ENCODE measurements around the gene BRD3OS.

Gene BRD3OS

GRCh38 chr9:134010310-134011173 is 14.7 kb upstream of the BRD3OS start:
- Histone ChIP-seq H3K27ac (ENCODE audit: low read length) (no peak overlapping the region), H3K79me2 (ENCODE audit: insufficient read depth, low read length) (no peaks in the 10 kb centered on the region), H3K9ac (ENCODE audit: low read depth, low read length) (no peak overlapping the region), H4K20me1 (ENCODE audit: insufficient read depth, low read length) (no peaks in the 10 kb centered on the region), H3K4me3 (ENCODE audit: low read depth in 1 of 2, low read length in 2 of 2) (no peak overlapping the region), H2AFZ (ENCODE audit: low read depth, low read length) (no peak overlapping the region), H3K4me1 (ENCODE audit: insufficient read depth, low read length) (no peaks in the 10 kb centered on the region), H3K36me3 (ENCODE audit: insufficient read depth, low read length) (no peaks in the 10 kb centered on the region), H3K27me3 (ENCODE audit: insufficient read depth, low read length, poor library complexity) (no peaks in the 10 kb centered on the region), H3K4me2 (ENCODE audit: insufficient read depth, low read length) (no peak overlapping the region), H3K9me3 (ENCODE audit: insufficient read depth, low read length, severe bottlenecking) (peaks cover 12% of the 10 kb centered on the region)
- TF ChIP-seq CTCF (IDR thresholded peaks at IDR 0.05; ENCODE audit: borderline replicate concordance, extremely low read depth, low read length, poor library complexity, severe bottlenecking) = no peak
- no peak for TF ChIP-seq EZH2 (IDR thresholded peaks at IDR 0.05; ENCODE audit: borderline replicate concordance, low read depth, low read length, severe bottlenecking)
- ATAC-seq (ENCODE audit: insufficient read depth, low read depth) (no peak), DNase-seq (no peak)

DNA sequence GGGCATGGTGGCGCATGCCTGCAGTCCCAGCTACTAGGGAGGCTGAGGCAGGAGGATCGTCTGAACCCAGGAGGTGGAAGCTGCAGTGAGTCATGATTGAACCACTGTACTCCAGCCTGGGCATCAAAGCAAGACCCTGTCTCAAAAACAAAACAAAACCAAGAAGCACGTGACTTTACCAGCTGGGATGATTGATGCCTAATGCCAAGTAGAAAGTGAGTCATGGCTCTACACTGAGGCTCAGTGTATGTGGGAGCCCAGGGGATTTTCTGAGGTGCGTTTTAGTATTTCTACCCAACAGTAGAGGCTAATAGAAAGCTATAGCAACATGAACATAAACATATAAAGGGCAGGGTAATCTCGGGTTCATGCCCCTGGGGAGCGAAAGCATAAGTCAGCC is 13.9 kb upstream of the BRD3OS start:
- Histone ChIP-seq H3K27me3 (ENCODE audit: insufficient read depth, low read length, poor library complexity) (no peaks in the 10 kb centered on the region), H2AFZ (ENCODE audit: low read depth, low read length) (no peak overlapping the region), H3K9ac (ENCODE audit: low read depth, low read length) (no peak overlapping the region), H3K9me3 (ENCODE audit: insufficient read depth, low read length, severe bottlenecking) (peaks cover 12% of the 10 kb centered on the region), H3K79me2 (ENCODE audit: insufficient read depth, low read length) (no peaks in the 10 kb centered on the region), H3K4me3 (ENCODE audit: low read depth in 1 of 2, low read length in 2 of 2) (no peak overlapping the region), H3K4me1 (ENCODE audit: insufficient read depth, low read length) (no peaks in the 10 kb centered on the region), H3K27ac (ENCODE audit: low read length) (no peak overlapping the region), H3K4me2 (ENCODE audit: insufficient read depth, low read length) (no peak overlapping the region), H3K36me3 (ENCODE audit: insufficient read depth, low read length) (no peaks in the 10 kb centered on the region), H4K20me1 (ENCODE audit: insufficient read depth, low read length) (no peaks in the 10 kb centered on the region)
- TF ChIP-seq CTCF (IDR thresholded peaks at IDR 0.05; ENCODE audit: borderline replicate concordance, extremely low read depth, low read length, poor library complexity, severe bottlenecking) (no peak), EZH2 (IDR thresholded peaks at IDR 0.05; ENCODE audit: borderline replicate concordance, low read depth, low read length, severe bottlenecking) (no peak)
- no peak for ATAC-seq (ENCODE audit: insufficient read depth, low read depth)
- DNase-seq = no peak

DNA sequence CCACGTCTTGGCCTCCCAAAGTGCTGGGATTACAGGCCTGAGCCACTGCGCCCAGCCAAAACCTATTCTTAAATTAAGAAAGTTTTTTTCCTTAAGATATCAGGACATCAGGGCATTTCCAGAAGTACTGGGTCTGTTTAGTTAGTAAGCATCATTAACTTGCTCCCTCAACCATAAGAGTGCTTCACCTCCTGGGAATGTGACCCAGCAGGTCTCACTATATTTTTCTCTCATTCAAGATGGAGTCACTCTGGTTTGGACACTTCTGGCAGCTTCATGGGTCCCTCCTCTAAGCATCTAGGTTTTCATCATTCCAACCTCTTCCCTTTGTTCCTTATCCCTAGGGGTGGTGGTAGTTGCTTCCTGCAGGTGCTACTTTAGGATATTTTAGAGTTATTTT is 10.3 kb upstream of the BRD3OS start:
- no peak overlapping the region for H3K27ac ChIP-seq (ENCODE audit: low read length)

More for the DNA sequence above, 10.3 kb upstream of the BRD3OS start:
- ATAC-seq (ENCODE audit: insufficient read depth, low read depth) (no peak), DNase-seq (no peak)
- no peak overlapping the region for H3K4me2 ChIP-seq (ENCODE audit: insufficient read depth, low read length)
- no peak overlapping the region for H3K4me3 ChIP-seq (ENCODE audit: low read depth in 1 of 2, low read length in 2 of 2)
- H3K27me3 ChIP-seq (ENCODE audit: insufficient read depth, low read length, poor library complexity) = no peaks in the 10 kb centered on the region
- no peak overlapping the region for H3K9ac ChIP-seq (ENCODE audit: low read depth, low read length)
- H3K36me3 ChIP-seq (ENCODE audit: insufficient read depth, low read length) = no peaks in the 10 kb centered on the region
- H3K4me1 ChIP-seq (ENCODE audit: insufficient read depth, low read length) = no peaks in the 10 kb centered on the region
- H4K20me1 ChIP-seq (ENCODE audit: insufficient read depth, low read length) = no peaks in the 10 kb centered on the region
- no peak overlapping the region for H2AFZ ChIP-seq (ENCODE audit: low read depth, low read length)
- no peak for TF ChIP-seq CTCF (IDR thresholded peaks at IDR 0.05; ENCODE audit: borderline replicate concordance, extremely low read depth, low read length, poor library complexity, severe bottlenecking)
- no peak for TF ChIP-seq EZH2 (IDR thresholded peaks at IDR 0.05; ENCODE audit: borderline replicate concordance, low read depth, low read length, severe bottlenecking)
- no peaks in the 10 kb centered on the region for H3K79me2 ChIP-seq (ENCODE audit: insufficient read depth, low read length)
- peaks cover 12% of the 10 kb centered on the region for H3K9me3 ChIP-seq (ENCODE audit: insufficient read depth, low read length, severe bottlenecking)
